NCI-H526 (cell line): ENCODE results near the gene RNF187.

Source experiments
- DNase-seq, 2 experiments: peaks; one replicate each; lab custom pipeline; 2025; lab: John Stamatoyannopoulos, UW

The RNF187 gene

GRCh38 chr1:228508840-228509415 is 21.7 kb downstream of the RNF187 start:
- no peak for DNase-seq

GRCh38 chr1:228510101-228510802 is 23.1 kb downstream of the RNF187 start:
- DNase-seq = no peak

GRCh38 chr1:228510803-228511413 is 23.7 kb downstream of the RNF187 start:
- DNase-seq = no peak

- no peak for DNase-seq
Measured at GRCh38 chr1:228511546-228512445, 24.6 kb downstream of the RNF187 start.

GRCh38 chr1:228512781-228513198 is 25.6 kb downstream of the RNF187 start:
- DNase-seq = no peak

GRCh38 chr1:228513236-228513900 is 26.2 kb downstream of the RNF187 start:
- no peak for DNase-seq

- DNase-seq = no peak
Measured at GRCh38 chr1:228514421-228514820, 27.2 kb downstream of the RNF187 start.

- DNase-seq = no peak
Measured at GRCh38 chr1:228515200-228515834, 28.1 kb downstream of the RNF187 start.

- DNase-seq = no peak
Measured at GRCh38 chr1:228517655-228518054, 30.5 kb downstream of the RNF187 start.

GRCh38 chr1:228527596-228527995 is 40.4 kb downstream of the RNF187 start:
- DNase-seq = no peak

GRCh38 chr1:228528612-228529011 is 41.4 kb downstream of the RNF187 start:
- no peak for DNase-seq

- DNase-seq = no peak
Measured at GRCh38 chr1:228530086-228530758, 43.0 kb downstream of the RNF187 start.

- DNase-seq = no peak
Measured at GRCh38 chr1:228530951-228531731, 44.0 kb downstream of the RNF187 start.

GRCh38 chr1:228538831-228539230 is 51.6 kb downstream of the RNF187 start:
- no peak for DNase-seq

- DNase-seq = no peak
Measured at GRCh38 chr1:228540161-228540917, 53.2 kb downstream of the RNF187 start.

- DNase-seq = no peak
Measured at GRCh38 chr1:228541725-228542124, 54.5 kb downstream of the RNF187 start.

- DNase-seq = no peak
Measured at GRCh38 chr1:228542376-228542775, 55.2 kb downstream of the RNF187 start.

GRCh38 chr1:228542981-228543380 is 55.8 kb downstream of the RNF187 start:
- no peak for DNase-seq

GRCh38 chr1:228543396-228543795 is 56.2 kb downstream of the RNF187 start:
- DNase-seq = no peak
